Urothelium cell line (cell line): ENCODE measurements around the gene ASTN2.

Experiments used
- DNase-seq: peaks from one replicate; pipeline ENCODE4 v3.0.0; 2011; ENCODE audit warnings: low spot score, mixed read lengths
- FAIRE-seq: peaks from 2 replicates; lab custom pipeline; 2011; peaks lifted over from hg19 to GRCh38; lab: Jason Lieb, UNC

ASTN2 gene

DNA sequence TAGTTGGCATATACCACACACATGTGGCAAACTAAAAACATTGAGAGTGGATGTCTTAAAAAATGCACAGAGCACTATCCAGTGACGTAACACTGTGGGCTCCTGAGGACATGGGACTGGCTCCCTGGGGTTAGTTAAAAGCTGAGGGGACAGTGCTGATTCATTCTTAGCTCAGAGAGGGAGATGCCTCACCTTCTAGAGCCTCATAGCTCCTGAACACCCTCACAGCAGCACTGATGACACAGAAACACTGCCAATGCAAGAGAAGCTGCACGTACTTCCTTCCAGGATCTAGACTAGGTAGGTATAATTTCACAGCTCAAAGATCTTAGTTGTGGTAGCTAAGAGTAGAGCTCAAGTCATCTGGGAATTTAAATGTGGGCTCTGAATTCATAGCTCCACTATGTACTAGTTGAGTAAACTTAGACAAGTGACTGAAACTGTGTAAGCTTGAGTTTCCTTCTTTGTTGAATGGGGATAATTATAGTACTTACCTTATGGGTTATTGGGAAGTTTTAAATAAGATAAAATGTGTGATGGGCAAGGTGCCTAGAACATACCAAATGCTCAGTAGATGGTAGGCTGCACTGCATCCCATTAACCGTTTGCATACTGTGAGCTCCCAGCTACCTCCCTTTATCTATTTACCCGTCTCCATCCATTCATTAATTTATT is 279.9 kb downstream of the ASTN2 start:
- no peak for DNase-seq
- FAIRE-seq = no peak

DNA sequence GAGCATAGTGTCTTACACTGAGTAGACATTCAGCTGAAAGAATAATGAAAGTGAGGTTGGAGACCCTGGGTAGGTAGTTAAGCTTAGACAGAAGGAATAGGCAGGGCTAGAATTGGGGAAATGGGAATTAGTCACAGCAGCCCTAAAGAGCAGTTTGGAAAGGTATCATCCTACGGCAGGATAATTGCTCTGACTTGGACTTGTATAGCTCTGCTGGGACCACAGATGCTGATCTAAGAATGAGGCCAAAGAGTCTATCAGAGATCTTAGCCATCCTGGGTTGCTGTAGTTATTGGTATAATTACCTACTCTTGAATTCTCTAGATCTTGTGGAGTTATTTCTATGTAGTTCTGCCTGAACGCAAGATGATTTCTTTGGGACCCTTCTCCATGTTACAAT is 288.0 kb downstream of the ASTN2 start:
- DNase-seq (no peak), FAIRE-seq (no peak)

DNA sequence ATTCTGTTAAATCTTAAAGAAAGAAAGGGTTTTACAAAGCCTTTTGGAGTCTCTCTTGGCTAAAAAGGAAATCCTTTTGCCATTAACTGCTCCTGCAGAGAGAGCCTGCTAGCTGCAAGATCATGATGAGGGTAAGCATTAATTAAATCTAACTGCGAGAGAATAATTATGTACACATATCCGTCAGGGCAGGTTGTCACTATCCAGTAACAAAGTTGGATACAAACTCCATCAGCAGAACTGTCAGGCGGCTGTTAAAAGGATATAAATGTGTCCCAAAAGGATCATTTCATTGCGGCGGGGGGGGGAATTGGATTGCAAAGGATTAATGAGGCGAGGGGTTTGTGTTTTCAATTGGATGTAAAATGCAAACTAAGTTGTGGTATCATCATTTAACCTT is 289.3 kb downstream of the ASTN2 start:
- no peak for DNase-seq
- FAIRE-seq = no peak

- FAIRE-seq (no peak), DNase-seq (no peak)
These were observed 291.1 kb downstream of the ASTN2 start for GRCh38 chr9:117123729-117124128.

- DNase-seq (no peak), FAIRE-seq (no peak)
These were observed 291.9 kb downstream of the ASTN2 start for GRCh38 chr9:117122953-117123352.

DNA sequence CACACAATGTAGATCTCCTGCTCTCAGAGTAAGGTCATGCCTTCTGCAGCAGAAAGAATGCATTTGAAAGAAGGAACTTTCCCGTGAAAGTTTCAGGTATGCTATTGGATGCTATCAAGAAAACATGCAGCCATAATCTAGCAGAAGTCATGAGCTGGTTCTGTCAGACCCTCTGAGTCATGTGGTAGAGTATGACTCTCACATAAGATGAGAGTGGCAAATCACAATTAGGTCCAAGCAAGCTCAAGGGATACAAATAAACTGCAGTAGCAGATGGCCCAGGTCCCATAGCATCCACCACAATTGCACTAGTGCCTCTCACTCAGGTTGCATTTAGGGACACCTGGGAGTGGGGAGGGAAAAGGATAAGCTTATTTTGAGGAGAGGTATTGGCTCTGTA is 292.8 kb downstream of the ASTN2 start:
- DNase-seq (no peak), FAIRE-seq (no peak)

DNA sequence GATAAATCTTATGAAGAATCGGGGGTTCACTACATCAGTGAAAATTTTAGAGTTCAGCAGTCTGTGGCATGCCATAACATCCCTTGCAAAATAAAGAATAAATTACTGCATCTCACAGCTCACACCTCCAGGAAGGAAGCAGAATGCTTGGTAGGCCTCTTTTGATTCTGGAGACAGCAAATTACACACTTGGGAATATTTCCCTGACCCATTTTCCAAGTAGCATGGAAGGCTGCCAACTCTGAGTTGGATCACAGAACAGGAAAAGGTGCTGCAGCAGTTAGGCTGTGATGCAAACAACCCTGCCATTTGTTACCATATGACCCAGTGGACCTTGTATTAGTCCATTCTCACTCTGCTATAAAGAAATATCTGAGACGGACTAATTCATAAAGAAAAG is 293.5 kb downstream of the ASTN2 start:
- FAIRE-seq (no peak), DNase-seq (no peak)

DNA sequence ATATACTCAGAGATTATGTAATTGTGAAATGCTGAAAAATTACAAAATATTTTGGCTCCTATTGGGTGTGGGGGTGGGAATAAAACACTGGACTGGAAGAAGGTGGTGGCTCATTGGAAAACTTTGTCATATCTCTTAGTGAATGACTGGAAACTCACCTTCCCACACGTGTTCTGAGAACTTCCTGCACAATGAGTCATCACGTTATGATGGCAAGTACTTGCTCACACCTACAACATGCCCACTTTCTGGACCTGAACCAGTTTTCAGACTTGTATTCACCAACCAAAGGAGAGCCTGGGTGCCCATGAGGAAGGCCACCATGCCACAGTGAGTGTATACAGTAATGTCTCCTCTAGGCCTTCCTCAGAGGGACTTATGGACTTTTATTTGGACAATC is 294.8 kb downstream of the ASTN2 start:
- FAIRE-seq (no peak), DNase-seq (peak; percentile 32)

DNA sequence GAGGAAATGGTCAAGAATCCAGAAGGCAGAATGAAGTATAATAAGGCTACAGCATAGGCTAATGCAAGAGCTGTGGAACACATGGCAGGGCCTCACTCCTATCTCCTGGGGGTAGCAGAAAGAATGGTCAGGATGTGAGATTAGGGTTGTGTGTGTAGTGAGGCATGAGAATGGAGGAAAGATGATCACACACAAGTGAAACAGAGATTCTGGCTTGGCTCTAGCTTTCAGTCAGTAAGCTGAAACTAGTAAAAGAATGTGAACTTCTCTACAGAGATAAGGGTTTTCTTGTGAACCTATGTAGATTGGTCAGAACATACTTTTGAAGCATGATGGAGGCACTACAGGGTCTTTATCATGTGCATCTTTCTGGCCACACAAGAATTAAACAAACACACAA is 298.8 kb downstream of the ASTN2 start:
- DNase-seq = no peak
- FAIRE-seq = no peak

DNA sequence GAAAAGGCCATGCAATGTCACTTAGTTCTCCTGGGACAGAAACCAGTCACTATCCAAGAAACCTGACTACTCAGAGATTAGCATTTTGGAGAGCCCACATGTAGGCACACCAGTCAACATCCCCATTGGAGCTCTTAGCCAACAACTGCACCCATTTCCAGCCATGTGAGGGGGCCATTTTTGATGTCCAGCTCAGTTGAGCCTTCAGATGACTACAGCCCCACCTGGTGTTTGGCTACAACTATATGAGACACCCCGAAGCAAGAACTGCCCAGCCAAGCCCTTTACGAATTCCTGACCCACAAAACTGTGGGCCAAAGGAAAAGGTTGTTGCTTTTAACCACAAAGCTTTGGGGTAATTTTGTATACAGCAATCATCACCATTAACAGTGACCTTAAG is 300.1 kb downstream of the ASTN2 start:
- no peak for DNase-seq
- no peak for FAIRE-seq

- FAIRE-seq (no peak), DNase-seq (no peak)
These were observed 310.0 kb downstream of the ASTN2 start for GRCh38 chr9:117104716-117105495.

GRCh38 chr9:117104206-117104605 is 310.7 kb downstream of the ASTN2 start:
- no peak for FAIRE-seq
- DNase-seq = no peak

DNA sequence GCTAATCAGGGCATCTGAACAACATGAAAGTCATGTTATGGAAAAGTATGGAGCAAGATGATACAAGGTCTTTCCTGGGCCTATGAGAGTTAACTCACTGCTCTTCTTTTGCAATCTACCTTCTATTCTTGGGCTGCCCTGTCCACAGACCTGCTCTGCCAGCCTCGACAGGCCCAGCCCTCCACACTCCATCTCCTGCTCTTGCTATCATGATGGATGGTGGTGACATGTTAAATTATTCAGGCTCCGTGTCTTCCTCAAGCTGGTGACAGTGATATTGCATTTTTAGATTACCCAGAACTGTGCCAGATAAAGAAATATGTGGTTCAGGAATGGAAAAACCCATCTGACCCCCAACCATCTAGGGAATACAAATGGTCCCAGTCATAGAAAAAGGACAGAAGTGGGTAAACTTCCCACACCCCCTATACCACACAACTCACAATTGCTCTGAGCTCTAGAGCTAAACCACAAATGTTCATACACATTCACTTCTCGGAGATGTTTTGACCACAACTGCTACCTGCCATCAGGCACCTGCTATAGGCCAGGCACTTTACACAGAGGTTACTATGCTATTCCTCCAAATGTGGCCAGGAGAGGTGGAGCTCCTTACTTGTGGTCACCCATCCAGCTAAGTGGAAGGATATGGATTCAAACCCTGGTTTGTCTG is 311.3 kb downstream of the ASTN2 start:
- DNase-seq (no peak), FAIRE-seq (no peak)

- DNase-seq (no peak), FAIRE-seq (no peak)
These were observed 313.8 kb downstream of the ASTN2 start for GRCh38 chr9:117101008-117101407.

GRCh38 chr9:117098331-117098730 is 316.5 kb downstream of the ASTN2 start:
- FAIRE-seq = no peak
- DNase-seq = no peak

GRCh38 chr9:117097761-117098160 is 317.1 kb downstream of the ASTN2 start:
- FAIRE-seq (no peak), DNase-seq (no peak)

DNA sequence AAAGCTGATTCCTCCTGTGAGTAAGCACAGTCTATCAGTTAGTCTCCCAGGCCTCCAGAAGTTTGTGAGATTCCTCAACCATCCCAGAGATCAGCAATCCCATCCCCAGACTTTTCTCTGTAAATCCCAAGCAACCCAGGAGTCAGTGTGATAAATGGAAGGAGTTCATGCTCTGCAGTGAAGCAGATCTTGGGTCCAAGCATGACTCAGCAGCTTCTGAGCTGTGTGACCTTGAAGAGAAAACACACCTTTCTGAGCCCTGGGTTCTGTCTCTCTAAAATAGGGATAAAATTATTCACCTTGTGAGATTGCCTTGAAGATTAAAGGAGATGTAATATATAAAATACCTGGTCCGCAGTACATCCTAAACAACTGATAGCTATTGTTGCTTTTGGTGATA is 318.7 kb downstream of the ASTN2 start:
- DNase-seq (no peak), FAIRE-seq (no peak)

- FAIRE-seq = no peak
- no peak for DNase-seq
These were observed 319.8 kb downstream of the ASTN2 start for GRCh38 chr9:117095081-117095480.

GRCh38 chr9:117093891-117094844 is 320.7 kb downstream of the ASTN2 start:
- no peak for FAIRE-seq
- DNase-seq = no peak

GRCh38 chr9:117092582-117092981 is 322.3 kb downstream of the ASTN2 start:
- FAIRE-seq = no peak
- DNase-seq = peak; percentile 36

GRCh38 chr9:117091529-117091928 is 323.3 kb downstream of the ASTN2 start:
- no peak for DNase-seq
- FAIRE-seq = no peak
